SK-N-SH (cell line): Measurements from ENCODE around the gene KRT72. TPM values are rescaled to one million over a fixed set of nuclear protein-coding genes. Genes with fewer than 3 reads are reported as not detected.

Source experiments
- CTCF ChIA-PET: fragments of 300-600, 350-600 bp; formaldehyde crosslinking; extraction: SDS; loops from one replicate; lab custom pipeline; 2021; lab: Yijun Ruan, JAX
- POLR2A ChIA-PET: fragments of 350-600 bp; sonication (Branson Sonifier 250); formaldehyde crosslinking; extraction: SDS; loops from one replicate; lab custom pipeline; 2020; ENCODE audit warnings: antibody characterized with exemption, inconsistent platforms; lab: Yijun Ruan, JAX
- DNase-seq: peaks from one replicate; pipeline ENCODE4 v3.0.0; 2012
- H2AFZ ChIP-seq: fragments of 200-600 bp; sonication (generic); 2 replicates; pipeline ENCODE4 v1.8.1; 2016; ENCODE audit warnings: antibody characterized with exemption, mild to moderate bottlenecking, low read depth
- H3F3A ChIP-seq: fragments of 200-600 bp; sonication (generic); replicated peaks from 2 replicates; pipeline ENCODE3; 2016; ENCODE audit warnings: antibody characterized with exemption, mild to moderate bottlenecking; ENCODE audit not compliant: insufficient read depth
- H3K27ac ChIP-seq, 2 experiments: fragments of 200-500 bp in 1 of 2; fragments of 200-600 bp in 1 of 2; sonication (Bioruptor generic) in 1 of 2; sonication (generic), shearing (Covaris generic) in 1 of 2; 2 replicates each; pipeline versions ENCODE4 v1.5.1 to v1.6.1; 2014 to 2016; ENCODE audit warnings: low read depth in 2 of 2, inconsistent platforms in 1 of 2, low read length in 1 of 2, mild to moderate bottlenecking in 1 of 2, mixed read lengths in 1 of 2
- H3K27me3 ChIP-seq: fragments of 200-600 bp; sonication (generic), shearing (Covaris generic); 2 replicates; pipeline ENCODE4 v1.6.1; 2016; ENCODE audit warnings: mixed run types; ENCODE audit not compliant: insufficient read depth
- H3K36me3 ChIP-seq, 2 experiments: fragments of 200-500 bp in 1 of 2; fragments of 200-600 bp in 1 of 2; sonication (Bioruptor generic) in 1 of 2; sonication (generic) in 1 of 2; replicated peaks in 1 of 2; 2 replicates each; pipeline versions ENCODE3 to v1.5.1; 2014 to 2016; ENCODE audit warnings: low read length in 1 of 2, mild to moderate bottlenecking in 1 of 2; ENCODE audit not compliant: insufficient read depth in 2 of 2, control insufficient read depth in 1 of 2
- H3K4me1 ChIP-seq, 2 experiments: fragments of 200-500 bp in 1 of 2; fragments of 200-600 bp in 1 of 2; sonication (Bioruptor generic) in 1 of 2; sonication (generic), shearing (Covaris generic) in 1 of 2; 2 replicates each; pipeline versions ENCODE4 v1.5.1 to v1.6.1; 2014 to 2016; ENCODE audit warnings: low read depth in 1 of 2, low read length in 1 of 2, mixed run types in 1 of 2; ENCODE audit not compliant: insufficient read depth in 2 of 2, control insufficient read depth in 1 of 2
- H3K4me2 ChIP-seq: fragments of 200-600 bp; sonication (generic), shearing (Covaris generic); 2 replicates; pipeline ENCODE4 v1.6.1; 2017; ENCODE audit warnings: mixed run types
- H3K4me3 ChIP-seq, 2 experiments: fragments of 200-500 bp in 1 of 2; fragments of 200-600 bp in 1 of 2; sonication (Bioruptor generic) in 1 of 2; sonication (generic), shearing (Covaris generic) in 1 of 2; 2 replicates each; pipeline versions ENCODE4 v1.5.1 to v1.8.1; 2014 to 2016; ENCODE audit warnings: low read depth in 2 of 2, inconsistent platforms in 1 of 2, low read length in 1 of 2, mild to moderate bottlenecking in 1 of 2, mixed read lengths in 1 of 2, moderate library complexity in 1 of 2
- H3K79me2 ChIP-seq: fragments of 200-600 bp; sonication (generic); 2 replicates; pipeline ENCODE4 v1.8.1; 2017; ENCODE audit warnings: mild to moderate bottlenecking; ENCODE audit not compliant: insufficient read depth
- H3K9ac ChIP-seq: fragments of 200-600 bp; sonication (generic); 2 replicates; pipeline ENCODE4 v1.6.1; 2017; ENCODE audit warnings: mixed run types
- H3K9me2 ChIP-seq: fragments of 200-600 bp; sonication (generic); 2 replicates; pipeline ENCODE4 v1.6.1; 2017; ENCODE audit warnings: mixed run types
- H3K9me3 ChIP-seq: fragments of 200-600 bp; sonication (generic); 2 replicates; pipeline ENCODE4 v1.6.1; 2017; ENCODE audit warnings: mixed run types, mild to moderate bottlenecking, moderate library complexity
- H4K20me1 ChIP-seq: fragments of 200-600 bp; sonication (generic); 2 replicates; pipeline ENCODE4 v1.6.1; 2017; ENCODE audit warnings: mild to moderate bottlenecking, mixed run types; ENCODE audit not compliant: insufficient read depth
- CHD2 ChIP-seq: fragments of 150-350 bp; IDR thresholded peaks from 2 replicates; pipeline ENCODE4 v1.6.1; 2018; ENCODE audit warnings: low read length; ENCODE audit not compliant: partially characterized antibody
- ELF1 ChIP-seq: IDR thresholded peaks from 2 replicates; pipeline ENCODE4 v1.4.0; 2012
- EP300 ChIP-seq, 2 experiments: IDR thresholded peaks; 2 replicates each; pipeline versions ENCODE4 v1.4.0 to v1.6.1; 2012; ENCODE audit warnings: borderline replicate concordance in 1 of 2, low read depth in 1 of 2, low read length in 1 of 2
- GABPA ChIP-seq: IDR thresholded peaks from 2 replicates; pipeline ENCODE4 v1.4.0; 2012; ENCODE audit warnings: low read depth, mild to moderate bottlenecking
- GATA2 ChIP-seq: sonication (generic); formaldehyde crosslinking; IDR thresholded peaks from 2 replicates; pipeline ENCODE4 v1.5.0; 2020; ENCODE audit warnings: mild to moderate bottlenecking, missing genetic modification reagents
- IRF3 ChIP-seq: fragments of 150-350 bp; IDR thresholded peaks from 2 replicates; pipeline ENCODE4 v1.6.1; 2016; ENCODE audit warnings: mild to moderate bottlenecking, low read depth, low read length
- JUND ChIP-seq: IDR thresholded peaks from 2 replicates; pipeline ENCODE4 v1.4.0; 2012
- MAX ChIP-seq: IDR thresholded peaks from 2 replicates; pipeline ENCODE4 v1.4.0; 2012; ENCODE audit warnings: low read depth
- MXI1 ChIP-seq: IDR thresholded peaks from 2 replicates; pipeline ENCODE4 v1.6.1; 2012; ENCODE audit warnings: mild to moderate bottlenecking, low read depth, low read length, improper control_type of control experiment
- POLR2AphosphoS5 ChIP-seq: IDR thresholded peaks from 2 replicates; pipeline ENCODE4 v1.6.1; 2012; ENCODE audit warnings: low read depth, low read length
- RAD21 ChIP-seq: IDR thresholded peaks from 2 replicates; pipeline ENCODE4 v1.6.1; 2012; ENCODE audit warnings: mild to moderate bottlenecking, low read length
- RXRA ChIP-seq: IDR thresholded peaks from 2 replicates; pipeline ENCODE4 v1.4.0; 2012; ENCODE audit warnings: low read depth, mild to moderate bottlenecking, borderline replicate concordance
- SMC3 ChIP-seq: IDR thresholded peaks from 2 replicates; pipeline ENCODE4 v1.6.1; 2012; ENCODE audit warnings: low read depth, low read length, improper control_type of control experiment
- TAF1 ChIP-seq: IDR thresholded peaks from 2 replicates; pipeline ENCODE4 v1.6.1; 2012; ENCODE audit warnings: low read depth, mild to moderate bottlenecking, low read length, moderate library complexity, borderline replicate concordance
- TEAD4 ChIP-seq: IDR thresholded peaks from 2 replicates; pipeline ENCODE4 v1.4.0; 2012; ENCODE audit warnings: mild to moderate bottlenecking, borderline replicate concordance; ENCODE audit not compliant: insufficient read depth
- YY1 ChIP-seq: IDR thresholded peaks from 2 replicates; pipeline ENCODE4 v1.4.0; 2012; ENCODE audit warnings: low read depth, mild to moderate bottlenecking
- WGBS: methylation state at CpG from one replicate; pipeline ENCODE4 v1.1.6; 2017; ENCODE audit warnings: low lambda C conversion rate; 5-methylcytosine and 5-hydroxymethylcytosine counted together
- polyA plus RNA-seq, 3 experiments: library from polyadenylated mRNA; depleted of rRNA; stranded (reverse); fragments of >200 nt; gene quantifications; 2 replicates each; pipeline ENCODE4 v1.2.3, GENCODE V29; 2012

Gene KRT72
- polyA plus RNA-seq, 1 of the 3 experiments (the other 2 are of a cell fraction): not detected

- no peaks in the 10 kb centered on the region for H3K9me3 ChIP-seq
- no peak overlapping the region for H3K9ac ChIP-seq
- H3K4me2 ChIP-seq: no peak overlapping the region
- H2AFZ ChIP-seq: no peak overlapping the region
- H3K9me2 ChIP-seq: no peaks in the 10 kb centered on the region
- H3K4me1 ChIP-seq: no peaks in the 10 kb centered on the region
- no peak overlapping the region for H3K27ac ChIP-seq
- no peaks in the 10 kb centered on the region for H3F3A ChIP-seq
- no peaks in the 10 kb centered on the region for H4K20me1 ChIP-seq
- no peaks in the 10 kb centered on the region for H3K36me3 ChIP-seq
- peaks cover 66% of the 10 kb centered on the region; the same call in 1 of the 2 replicates for H3K27me3 ChIP-seq
- CTCF ChIA-PET: no interaction called here
- H3K79me2 ChIP-seq: no peaks in the 10 kb centered on the region
- TF ChIP-seq TAF1: no peak
- TF ChIP-seq JUND: no peak
- no peak for TF ChIP-seq YY1
- WGBS: 28% methylated on average over 6 of the region's 9 CpGs
- POLR2A ChIA-PET: no interaction called here
- no peak overlapping the region for H3K4me3 ChIP-seq
- DNase-seq: no peak
Observed at GRCh38 chr12:52613384-52614030, 12.2 kb upstream of the KRT72 start.

- H3K4me2 ChIP-seq: no peak overlapping the region
- no peak overlapping the region for H3K4me3 ChIP-seq
- no peak overlapping the region for H3K27ac ChIP-seq
- ChIA-PET POLR2A (no interaction called here), CTCF (interaction anchor here (0.6 to 1.3 kb wide), 4 partner anchors 22 to 271 kb away, joined by 3 read pairs; no protein-coding TSS in a partner anchor)
- peaks cover 58% of the 10 kb centered on the region; the same call in 1 of the 2 replicates for H3K27me3 ChIP-seq
- H3K9me3 ChIP-seq: no peaks in the 10 kb centered on the region
- no peak overlapping the region for H3K9ac ChIP-seq
- no peaks in the 10 kb centered on the region for H3F3A ChIP-seq
- H3K36me3 ChIP-seq: no peaks in the 10 kb centered on the region
- H3K4me1 ChIP-seq: no peaks in the 10 kb centered on the region
- DNase-seq: no peak
- H4K20me1 ChIP-seq: no peaks in the 10 kb centered on the region
- no peaks in the 10 kb centered on the region for H3K9me2 ChIP-seq
- H3K79me2 ChIP-seq: no peaks in the 10 kb centered on the region
- H2AFZ ChIP-seq: no peak overlapping the region
- TF ChIP-seq SMC3 (no peak), RXRA (no peak)
- 27% methylated on average over 5 of the region's 5 CpGs for WGBS
Observed at GRCh38 chr12:52612431-52613383, 11.4 kb upstream of the KRT72 start.

GRCh38 chr12:52611080-52611468 lies 9.8 kb upstream of the KRT72 start:
- Histone ChIP-seq H3K9me2 (no peaks in the 10 kb centered on the region), H3K4me3 (no peak overlapping the region), H3K4me1 (no peaks in the 10 kb centered on the region), H3K9ac (no peak overlapping the region), H4K20me1 (no peaks in the 10 kb centered on the region), H3K27ac (no peak overlapping the region), H3K27me3 (peaks cover 42% of the 10 kb centered on the region; the same call in 1 of the 2 replicates), H3K79me2 (no peaks in the 10 kb centered on the region), H2AFZ (no peak overlapping the region), H3F3A (no peaks in the 10 kb centered on the region), H3K9me3 (no peaks in the 10 kb centered on the region), H3K36me3 (no peaks in the 10 kb centered on the region), H3K4me2 (no peak overlapping the region)
- TF ChIP-seq CHD2 (no peak), RAD21 (no peak), TEAD4 (no peak), POLR2AphosphoS5 (no peak), JUND (no peak), MAX (no peak), ELF1 (no peak), RXRA (no peak), MXI1 (no peak), TAF1 (no peak), GABPA (no peak), GATA2 (CRISPR knock-in tag) (no peak), EP300 (IDR thresholded peaks at IDR 0.05; ENCODE audit: borderline replicate concordance in 1 of 2, low read depth in 1 of 2, low read length in 1 of 2) (no peak), IRF3 (no peak)
- no peak for DNase-seq
- ChIA-PET POLR2A (no interaction called here), CTCF (interaction anchor here (1.3 to 1.6 kb wide), 3 partner anchors 28 to 268 kb away, joined by 3 to 4 read pairs (median 3); no protein-coding TSS in a partner anchor)
- WGBS: 37% methylated on average over 5 of the region's 6 CpGs
